OCI-LY3 (cell line): Measurements from ENCODE around the gene GRP.

Experiments used
- CTCF ChIP-seq: fragments of 200-600, 300-600 bp; sonication (generic); IDR thresholded peaks from 2 replicates; pipeline ENCODE4 v1.5.1; 2014; ENCODE audit warnings: antibody characterized with exemption, low read length, low read depth
- EZH2phosphoT487 ChIP-seq: fragments of 200-600 bp; shearing (Covaris generic); IDR thresholded peaks from 2 replicates; pipeline ENCODE4 v1.6.1; 2018; ENCODE audit warnings: antibody characterized with exemption, mixed run types, low read depth

- TF ChIP-seq CTCF (no peak), EZH2phosphoT487 (no peak)
Measured at GRCh38 chr18:59196161-59196725, 23.7 kb upstream of the GRP start.
